Measurements from ENCODE around the gene EPS8L2. TPM values are rescaled to one million over a fixed set of nuclear protein-coding genes. Genes with fewer than 3 reads are reported as not detected.

EPS8L2 gene
- total and polyA plus RNA-seq, 2 of the 13 experiments (the other 11 are each of a cell fraction or from before 2014, with no cell fraction given), result 89.3 to 416 TPM

- TF ChIP-seq ZBTB34 (CRISPR knock-in tag; IDR thresholded peaks at IDR 0.05), result no peak
- TF ChIP-seq ZNF33B (CRISPR knock-in tag; IDR thresholded peaks at IDR 0.05), result no peak
- TF ChIP-seq ZNF775 (CRISPR knock-in tag; IDR thresholded peaks at IDR 0.05; ENCODE audit: borderline replicate concordance), result peak; percentile 78; the same call in 1 of the 2 replicates
- TF ChIP-seq TFDP1 (CRISPR knock-in tag; IDR thresholded peaks at IDR 0.05; ENCODE audit: borderline replicate concordance), result peak; percentile 60; the same call in 1 of the 2 replicates
- peak; percentile 92 for TF ChIP-seq TFAP4 (IDR thresholded peaks at IDR 0.05; ENCODE audit: borderline replicate concordance, low read depth)
- peak; percentile 10; the same call in 1 of the 2 replicates for TF ChIP-seq ZBTB38 (CRISPR knock-in tag; IDR thresholded peaks at IDR 0.05)
- no peak for TF ChIP-seq HOXA9 (CRISPR knock-in tag; IDR thresholded peaks at IDR 0.05; ENCODE audit: borderline replicate concordance)
- TF ChIP-seq RFX1 (IDR thresholded peaks at IDR 0.05), result no peak
- TF ChIP-seq IKZF5 (CRISPR knock-in tag; IDR thresholded peaks at IDR 0.05), result peak; percentile 80
- TF ChIP-seq SIX1 (CRISPR knock-in tag; IDR thresholded peaks at IDR 0.05; ENCODE audit: borderline replicate concordance), result no peak; the same call in 1 of the 2 replicates
- TF ChIP-seq ZHX1 (CRISPR knock-in tag; IDR thresholded peaks at IDR 0.05; ENCODE audit: low read depth), result 0 out of 2 replicates have a peak, but pooled peaks have one; percentile 52
- TF ChIP-seq CHCHD3 (CRISPR knock-in tag; IDR thresholded peaks at IDR 0.05), result peak; percentile 48; the same call in 1 of the 2 replicates
- no peak for TF ChIP-seq ZNF562 (CRISPR knock-in tag; IDR thresholded peaks at IDR 0.05; ENCODE audit: borderline replicate concordance)
- no peak for TF ChIP-seq BRCA1 (CRISPR knock-in tag; IDR thresholded peaks at IDR 0.05)
- TF ChIP-seq IKZF4 (CRISPR knock-in tag; IDR thresholded peaks at IDR 0.05; ENCODE audit: borderline replicate concordance, low read depth, not compliant biosample characterization), result no peak
- 0 out of 2 replicates have a peak, but pooled peaks have one; percentile 7 for TF ChIP-seq TCF7 (IDR thresholded peaks at IDR 0.05; ENCODE audit: low read depth)
- no peak for TF ChIP-seq ZMAT5 (CRISPR knock-in tag; IDR thresholded peaks at IDR 0.05; ENCODE audit: borderline replicate concordance, low read depth)
- no peak for TF ChIP-seq THYN1 (CRISPR knock-in tag; IDR thresholded peaks at IDR 0.05; ENCODE audit: borderline replicate concordance, low read depth)
- TF ChIP-seq ZNF530 (CRISPR knock-in tag; IDR thresholded peaks at IDR 0.05; ENCODE audit: low read depth), result no peak
- TF ChIP-seq RXRB (CRISPR knock-in tag; IDR thresholded peaks at IDR 0.05; ENCODE audit: borderline replicate concordance), result peak; percentile 95
These were observed 1.2 kb downstream of the EPS8L2 start (continued) for GRCh38 chr11:706957-707816.

Measured in HepG2 (cell line).